GM19193 (cell line): ENCODE data around the gene TIGIT.

Experiments
- POLR2A ChIP-seq: IDR thresholded peaks from 4 replicates; pipeline ENCODE4 v1.6.1; 2011; ENCODE audit not compliant: insufficient read depth, insufficient read length; ENCODE audit errors: extremely low read depth

The TIGIT gene

DNA sequence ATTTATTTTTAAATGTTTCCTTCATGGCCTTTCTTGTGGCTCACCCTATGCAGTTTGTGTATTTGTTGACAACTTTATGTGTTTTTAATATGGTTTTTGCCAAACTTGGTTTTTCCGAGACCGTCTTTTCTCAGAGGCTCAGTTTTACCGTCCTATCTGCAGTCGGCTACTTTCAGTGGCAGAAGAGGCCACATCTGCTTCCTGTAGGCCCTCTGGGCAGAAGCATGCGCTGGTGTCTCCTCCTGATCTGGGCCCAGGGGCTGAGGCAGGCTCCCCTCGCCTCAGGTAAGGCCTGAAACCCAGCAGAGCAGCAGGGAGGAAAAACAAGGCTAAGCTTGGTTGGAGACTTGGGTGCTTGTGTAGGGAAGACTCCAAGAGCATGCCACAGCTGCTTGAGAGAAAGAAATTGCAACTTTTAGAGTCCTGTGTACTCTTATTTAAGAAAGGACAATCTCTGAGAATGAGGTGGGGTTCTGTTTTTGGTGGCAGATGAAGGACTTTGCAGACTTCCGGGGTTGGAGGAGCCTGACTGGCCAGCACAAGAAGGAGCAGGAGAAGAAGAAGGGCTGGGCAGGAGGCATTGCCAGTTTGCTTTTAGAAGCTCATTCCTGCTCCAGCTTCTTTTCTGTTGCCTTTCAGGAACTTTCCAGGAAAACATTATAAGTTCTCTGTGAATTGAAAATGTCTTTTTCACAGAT, at the start of gene TIGIT:
Gene TIGIT (plus strand): TSS at position 191 of the 698 bp plus-strand sequence. CDS start 34 bp downstream, at position 225.
- TF ChIP-seq POLR2A, result no peak

DNA sequence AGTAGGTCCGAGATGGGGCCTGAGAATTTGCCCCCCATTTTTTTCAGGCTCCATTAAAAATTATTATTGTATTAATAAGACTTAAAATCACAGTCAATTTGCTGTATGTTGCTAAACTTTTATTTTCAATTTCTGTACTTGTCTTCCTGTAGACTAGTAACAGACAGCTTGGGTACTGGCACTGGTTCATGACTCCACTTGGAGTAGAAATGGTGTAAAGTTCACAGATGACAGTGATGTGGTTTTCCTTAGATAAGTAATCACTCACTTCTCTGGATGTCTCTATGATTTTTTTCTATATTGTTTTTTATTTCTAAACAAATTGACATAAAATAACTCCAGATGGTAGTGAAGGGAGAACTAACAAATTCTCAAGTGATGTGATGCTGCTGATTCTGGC, 40.9 kb upstream of the TIGIT start:
- TF ChIP-seq POLR2A, result no peak

DNA sequence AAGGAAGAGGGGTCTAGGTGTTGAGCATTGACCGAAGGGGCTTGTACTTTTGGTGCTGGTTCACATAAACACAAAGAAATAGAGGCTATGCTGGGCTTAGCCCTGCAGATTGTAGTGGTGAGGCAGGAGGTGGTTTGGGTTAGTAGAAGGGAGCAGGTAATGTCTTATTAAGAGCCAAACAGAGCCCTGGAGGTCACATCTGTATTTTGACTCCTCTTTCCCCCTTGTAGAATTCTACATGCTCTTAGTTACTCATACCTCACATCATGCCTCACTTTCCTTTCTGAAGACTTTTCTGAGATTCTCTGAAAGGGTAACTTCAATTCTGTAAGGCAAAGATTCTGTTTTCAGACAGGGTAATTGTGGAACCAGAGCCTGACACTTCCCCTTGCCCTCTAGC, 40.3 kb upstream of the TIGIT start:
- TF ChIP-seq POLR2A, result no peak

DNA sequence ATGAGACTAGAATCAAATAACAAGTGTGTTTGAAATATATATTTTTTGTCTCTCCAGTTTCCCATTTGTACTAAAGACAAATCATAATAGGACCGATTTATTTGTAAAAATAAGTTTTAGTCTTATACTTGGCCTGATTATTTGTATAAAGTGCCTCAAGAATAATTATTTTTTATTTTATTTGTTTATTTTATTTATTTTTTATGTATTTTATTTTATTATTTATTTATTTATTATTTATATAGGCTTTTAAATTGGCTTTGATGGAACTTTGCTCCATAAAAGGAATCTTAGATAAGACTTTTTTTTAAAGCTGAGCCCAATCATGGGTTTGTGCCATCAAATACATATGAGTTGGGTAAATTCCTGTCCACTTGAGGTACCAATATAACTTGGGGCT, 34.3 kb upstream of the TIGIT start:
- no peak for TF ChIP-seq POLR2A

DNA sequence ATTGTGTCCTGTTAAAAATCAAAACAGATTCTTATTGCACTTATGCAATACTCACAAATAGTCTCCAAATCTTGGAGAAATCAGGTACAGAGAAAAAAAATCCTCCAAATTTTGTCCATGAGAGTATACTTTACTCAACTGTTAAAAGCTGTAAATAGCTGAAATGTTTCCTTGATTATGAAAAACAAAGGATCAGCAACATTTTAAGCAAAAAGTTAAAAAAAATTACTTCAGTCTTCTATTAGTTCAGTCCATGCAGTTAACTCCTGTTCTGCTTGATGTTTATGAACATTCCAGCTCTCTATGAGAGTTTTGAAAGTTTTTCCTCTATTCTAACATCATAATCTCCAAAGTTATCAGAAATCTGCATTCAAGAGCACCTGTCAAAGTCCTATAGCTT, 33.7 kb upstream of the TIGIT start:
- TF ChIP-seq POLR2A, result no peak

DNA sequence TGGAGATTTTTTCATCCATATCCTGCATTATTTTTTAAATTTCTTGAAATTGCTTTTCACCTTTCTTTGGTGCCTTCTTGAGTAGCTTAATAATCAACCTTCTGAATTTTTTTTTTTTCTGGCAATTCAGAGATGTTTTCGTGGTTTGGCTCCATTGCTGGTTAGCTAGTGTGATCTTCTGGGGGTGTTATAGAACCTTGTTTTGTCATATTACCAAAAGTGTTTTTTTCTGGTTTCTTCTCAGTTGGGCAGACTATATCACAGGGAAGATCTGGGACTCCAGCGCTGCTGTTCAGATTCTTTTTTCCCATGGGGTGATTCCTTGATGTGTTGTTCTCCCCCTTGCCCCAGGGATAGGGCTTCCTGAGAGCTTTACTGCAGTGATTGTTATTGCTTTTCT, 23.8 kb upstream of the TIGIT start:
- no peak for TF ChIP-seq POLR2A

DNA sequence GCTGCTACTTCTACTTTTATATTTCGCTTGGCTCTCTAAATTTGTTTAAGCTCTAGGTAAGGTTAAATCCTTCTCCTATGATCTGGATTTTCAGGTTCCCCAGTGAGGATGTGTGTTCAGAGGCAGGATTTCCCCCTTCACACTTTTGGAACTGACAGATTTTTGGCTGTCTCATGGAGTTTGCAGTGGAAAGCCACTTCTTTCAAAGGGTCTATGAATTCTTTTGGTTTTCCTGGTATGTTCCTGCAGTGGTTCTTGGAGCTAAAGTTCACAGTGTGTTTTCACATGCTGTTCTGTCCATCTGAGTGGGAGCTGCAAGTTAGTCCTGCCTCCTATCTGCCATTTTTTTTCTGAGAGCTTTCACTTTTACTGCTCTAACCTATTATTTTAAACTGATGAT, 21.6 kb upstream of the TIGIT start:
- TF ChIP-seq POLR2A, result no peak

DNA sequence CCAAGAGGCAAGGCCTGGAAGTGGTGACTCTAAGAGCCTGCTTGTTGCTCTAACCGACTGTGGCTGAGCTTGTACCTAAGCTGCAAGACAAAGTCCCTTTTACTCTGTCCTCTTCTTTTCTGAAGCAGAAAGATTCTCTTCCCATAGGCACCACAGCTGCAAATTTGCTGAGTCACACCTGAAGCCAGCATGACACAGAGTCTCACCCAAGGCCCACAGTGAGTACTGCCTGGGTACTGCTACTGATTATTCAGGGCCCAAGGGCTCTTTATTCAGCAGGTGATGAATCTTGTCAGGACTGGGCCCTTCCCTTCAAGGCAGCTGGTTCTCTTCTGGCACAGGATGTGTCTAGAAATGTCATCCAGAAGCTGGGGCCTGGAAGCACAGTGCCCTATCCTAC, 18.9 kb upstream of the TIGIT start:
- TF ChIP-seq POLR2A, result no peak

DNA sequence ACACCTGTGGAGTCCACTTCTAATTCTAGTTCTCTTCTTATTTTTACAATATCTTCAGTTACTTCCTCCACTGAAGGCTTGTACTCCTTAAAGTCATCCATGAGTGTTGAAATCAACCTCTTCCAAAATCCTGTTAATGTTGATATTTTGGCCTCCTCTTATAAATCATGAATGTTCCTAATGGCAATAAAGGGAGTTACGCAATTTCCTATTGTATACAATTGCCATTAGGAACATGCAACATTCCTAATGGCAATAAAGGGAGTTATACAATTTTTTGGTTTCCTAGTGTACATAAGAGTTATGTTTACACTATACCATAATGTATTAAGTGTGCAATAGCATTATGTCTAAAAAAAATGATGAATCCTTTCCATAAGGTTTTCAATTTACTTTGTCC, 9.2 kb upstream of the TIGIT start:
- no peak for TF ChIP-seq POLR2A

DNA sequence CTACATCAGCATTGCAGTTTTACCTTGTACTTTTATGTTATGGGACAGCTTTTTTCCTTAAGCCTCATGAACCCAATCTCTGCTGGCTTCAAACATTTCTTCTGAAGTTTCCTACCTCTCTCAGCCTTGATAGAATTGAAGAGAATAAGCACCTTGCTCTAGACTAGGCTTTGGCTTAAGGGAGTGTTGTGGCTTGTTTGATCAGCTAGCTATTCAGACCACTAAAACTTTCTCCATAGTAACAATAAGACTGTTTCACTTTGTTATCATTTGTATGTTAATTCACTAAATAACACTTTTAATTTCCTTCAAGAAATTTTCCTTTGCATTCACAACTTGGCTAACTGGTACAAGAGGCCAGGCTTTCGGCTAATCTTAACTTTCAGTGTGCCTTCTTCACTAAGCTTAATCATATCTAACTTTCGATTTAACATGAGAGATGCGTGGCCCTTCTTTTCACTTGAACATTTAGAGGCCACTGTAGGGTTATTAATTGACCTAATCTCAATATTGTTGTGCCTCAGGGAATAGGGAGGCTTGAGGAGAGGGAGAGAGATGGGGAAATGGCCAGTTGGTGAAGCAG, 8.1 kb upstream of the TIGIT start:
- TF ChIP-seq POLR2A, result no peak

DNA sequence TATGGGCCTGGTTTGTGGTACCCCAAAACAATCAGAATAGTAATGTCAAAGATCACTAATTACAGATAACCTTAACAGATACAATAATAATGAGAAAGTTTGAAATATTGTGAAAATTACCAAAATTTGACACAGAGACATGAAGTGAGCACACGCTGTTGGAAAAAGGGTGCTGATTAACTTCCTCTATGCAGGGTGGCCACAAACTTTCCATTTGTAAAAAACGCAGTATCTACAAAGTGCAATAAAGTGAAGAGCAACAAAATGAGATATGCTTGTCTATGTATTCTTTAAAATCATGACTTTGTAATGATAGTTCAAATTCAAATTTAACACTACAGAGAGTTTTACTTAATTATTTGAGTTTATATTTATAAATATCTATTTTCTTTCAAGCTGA, 7.6 kb upstream of the TIGIT start:
- TF ChIP-seq POLR2A, result no peak

DNA sequence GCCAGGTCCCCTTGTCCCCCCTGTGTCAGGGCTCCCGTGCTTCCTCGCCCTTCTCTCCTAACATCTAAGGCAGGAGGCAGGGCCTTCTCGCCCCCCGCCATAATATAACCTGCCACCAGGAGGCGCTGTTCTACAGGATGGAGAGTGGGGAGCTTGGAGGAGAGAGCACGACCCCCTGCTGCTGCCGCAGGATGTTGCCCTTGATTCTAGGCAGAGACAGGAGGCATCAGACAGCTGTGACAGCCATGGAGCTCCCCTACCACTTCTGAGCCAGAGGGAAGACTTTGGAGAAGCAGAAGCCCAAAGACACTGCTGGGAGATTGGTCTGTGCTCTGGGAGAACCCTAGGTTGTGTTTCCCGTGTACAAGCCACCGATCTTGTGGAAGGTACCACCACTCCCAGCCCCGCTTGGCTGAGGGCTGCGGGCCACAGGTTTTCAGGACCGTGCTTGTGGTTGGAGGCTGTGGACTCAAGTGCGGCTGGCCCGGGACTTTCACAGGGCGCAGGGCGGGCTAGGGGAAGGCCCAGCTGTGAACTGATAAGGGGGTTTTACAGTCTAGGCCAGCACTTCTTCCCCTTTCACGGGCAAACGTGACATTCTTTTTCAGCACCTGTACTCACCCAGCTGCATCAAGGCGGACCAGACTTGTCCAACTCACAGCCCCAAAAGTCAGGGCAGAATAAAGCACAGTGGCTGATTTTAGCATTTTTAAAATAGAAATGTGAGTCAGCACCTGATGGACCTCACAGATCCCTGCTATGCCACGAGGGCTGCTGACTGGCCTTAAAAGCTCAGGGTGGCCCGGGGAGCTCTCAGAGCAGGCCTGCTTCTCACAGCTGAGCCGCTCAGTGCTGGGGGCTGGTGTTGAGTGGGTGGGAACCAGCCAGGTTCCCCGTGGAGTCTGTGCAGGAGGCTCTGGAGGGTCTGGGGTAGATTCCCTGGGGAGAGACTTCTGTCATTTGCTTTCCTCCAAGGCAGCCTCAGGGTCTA, 2.6 kb upstream of the TIGIT start:
- peak; percentile 24 for TF ChIP-seq POLR2A

DNA sequence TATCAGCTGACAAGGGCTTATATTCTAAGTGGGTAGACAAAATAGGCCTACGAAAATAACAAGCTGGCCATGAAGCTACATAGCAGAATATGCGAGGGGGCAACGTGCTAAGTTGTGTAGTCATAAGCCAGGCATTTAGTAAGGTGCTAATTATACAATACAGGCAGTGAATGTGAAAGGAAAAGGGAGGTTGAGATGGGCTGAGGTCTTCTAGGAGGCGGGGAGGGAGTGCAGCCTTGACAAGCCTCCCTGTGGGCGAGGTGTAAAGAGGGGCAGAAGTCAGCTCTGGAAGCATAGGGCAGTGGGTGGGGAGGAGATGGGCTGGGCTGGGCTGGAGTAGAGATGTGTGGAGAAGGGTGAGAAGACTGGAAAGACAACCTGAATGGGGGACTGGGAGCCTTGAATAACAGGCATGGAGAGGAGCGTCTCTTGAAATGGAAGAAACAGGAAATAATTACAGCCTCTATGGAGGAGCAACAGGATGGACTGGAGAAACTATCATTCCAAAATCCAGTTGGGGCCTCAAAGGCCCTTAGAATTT, 1.2 kb downstream of the TIGIT start:
- TF ChIP-seq POLR2A, result no peak

DNA sequence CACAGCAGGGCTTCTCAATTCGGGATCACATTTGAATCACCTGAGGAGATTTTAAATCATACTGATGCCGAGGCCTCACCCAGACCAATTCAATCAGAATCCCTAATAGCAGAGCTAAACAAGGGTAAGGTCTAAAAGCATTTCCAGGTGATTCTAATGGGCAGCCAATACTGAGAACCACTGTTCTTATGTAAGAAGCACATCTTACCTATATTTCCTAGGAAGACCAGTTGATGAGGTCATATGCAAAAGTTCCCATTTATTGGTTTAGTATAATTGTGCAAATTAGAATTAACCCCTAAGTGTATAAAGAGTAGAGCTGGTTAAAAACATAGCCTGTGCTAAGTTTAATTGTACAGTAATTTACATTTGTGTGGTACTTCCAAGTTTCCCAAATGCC, 2.1 kb downstream of the TIGIT start:
- TF ChIP-seq POLR2A, result no peak

DNA sequence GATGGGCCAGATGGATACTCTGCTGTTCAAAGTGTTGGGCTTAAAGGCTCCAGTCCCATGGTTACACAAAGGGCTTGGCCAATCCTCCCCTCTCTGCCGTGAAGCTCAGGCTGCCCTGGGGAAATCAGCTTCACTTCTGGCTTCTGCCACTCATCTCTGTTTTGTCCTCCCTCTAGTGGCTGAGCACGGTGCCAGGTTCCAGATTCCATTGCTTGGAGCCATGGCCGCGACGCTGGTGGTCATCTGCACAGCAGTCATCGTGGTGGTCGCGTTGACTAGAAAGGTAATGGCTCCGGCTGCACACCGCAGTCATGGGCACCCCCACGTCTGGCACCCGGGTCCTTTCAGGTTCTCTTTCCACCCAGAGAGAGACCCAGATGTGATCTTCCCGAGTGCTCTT, 5.6 kb downstream of the TIGIT start:
- no peak for TF ChIP-seq POLR2A
